HCEC 1CT (cell line): ENCODE measurements around the gene FOXP3.

Experiments
- DNase-seq: peaks from one replicate; pipeline ENCODE4 v3.0.0-alpha.2; 2017

FOXP3 gene

GRCh38 chrX:49247916-49248811 lies 16.3 kb downstream of the FOXP3 start:
- DNase-seq: no peak

- DNase-seq: no peak
Observed at GRCh38 chrX:49247346-49247745, 17.2 kb downstream of the FOXP3 start.

GRCh38 chrX:49246541-49246940 lies 18.0 kb downstream of the FOXP3 start:
- DNase-seq: no peak

- DNase-seq: no peak
Observed at GRCh38 chrX:49244207-49244606, 20.3 kb downstream of the FOXP3 start.

GRCh38 chrX:49243166-49243565 lies 21.3 kb downstream of the FOXP3 start:
- DNase-seq: no peak

- peak; percentile 6 for DNase-seq
Observed at GRCh38 chrX:49242545-49243066, 21.9 kb downstream of the FOXP3 start.

GRCh38 chrX:49238735-49239134 lies 25.8 kb downstream of the FOXP3 start:
- no peak for DNase-seq

GRCh38 chrX:49237060-49237459 lies 27.4 kb downstream of the FOXP3 start:
- DNase-seq: no peak

- no peak for DNase-seq
Observed at GRCh38 chrX:49233887-49234555, 30.5 kb downstream of the FOXP3 start.

- no peak for DNase-seq
Observed at GRCh38 chrX:49233176-49233575, 31.3 kb downstream of the FOXP3 start, which contains the start of gene CACNA1F. CACNA1F (minus strand) TSS chrX:49233340; CDS start chrX:49233309, 31 bp downstream.

GRCh38 chrX:49232525-49232924 lies 32.0 kb downstream of the FOXP3 start:
- DNase-seq: no peak

GRCh38 chrX:49231333-49232000 lies 33.0 kb downstream of the FOXP3 start:
- no peak for DNase-seq

GRCh38 chrX:49230500-49231232 lies 33.8 kb downstream of the FOXP3 start:
- DNase-seq: no peak

GRCh38 chrX:49228185-49228584 lies 36.3 kb downstream of the FOXP3 start:
- no peak for DNase-seq

- DNase-seq: no peak
Observed at GRCh38 chrX:49227726-49228125, 36.8 kb downstream of the FOXP3 start.

GRCh38 chrX:49226946-49227345 lies 37.6 kb downstream of the FOXP3 start:
- no peak for DNase-seq

GRCh38 chrX:49225858-49226257 lies 38.7 kb downstream of the FOXP3 start:
- no peak for DNase-seq

GRCh38 chrX:49221868-49222267 lies 42.6 kb downstream of the FOXP3 start:
- no peak for DNase-seq

- DNase-seq: no peak
Observed at GRCh38 chrX:49220100-49220499, 44.4 kb downstream of the FOXP3 start.

- DNase-seq: no peak
Observed at GRCh38 chrX:49214996-49215526, 49.4 kb downstream of the FOXP3 start.

GRCh38 chrX:49214416-49214815 lies 50.1 kb downstream of the FOXP3 start:
- DNase-seq: no peak

- no peak for DNase-seq
Observed at GRCh38 chrX:49212861-49213260, 51.6 kb downstream of the FOXP3 start.
